Stimulated activated CD4-positive, alpha-beta T cell treated with anti-CD3 and anti-CD28 coated beads, Interleukin-15, amount 100 ng/mL, for 48 hours (primary cell): Measurements from ENCODE around the gene CDC34.

Experiments used
- DNase-seq, 2 donors: peaks; one replicate each; pipeline ENCODE4 v3.0.0-alpha.2; 2020; ENCODE audit warnings: low read depth in 2 of 2

The CDC34 gene

DNA sequence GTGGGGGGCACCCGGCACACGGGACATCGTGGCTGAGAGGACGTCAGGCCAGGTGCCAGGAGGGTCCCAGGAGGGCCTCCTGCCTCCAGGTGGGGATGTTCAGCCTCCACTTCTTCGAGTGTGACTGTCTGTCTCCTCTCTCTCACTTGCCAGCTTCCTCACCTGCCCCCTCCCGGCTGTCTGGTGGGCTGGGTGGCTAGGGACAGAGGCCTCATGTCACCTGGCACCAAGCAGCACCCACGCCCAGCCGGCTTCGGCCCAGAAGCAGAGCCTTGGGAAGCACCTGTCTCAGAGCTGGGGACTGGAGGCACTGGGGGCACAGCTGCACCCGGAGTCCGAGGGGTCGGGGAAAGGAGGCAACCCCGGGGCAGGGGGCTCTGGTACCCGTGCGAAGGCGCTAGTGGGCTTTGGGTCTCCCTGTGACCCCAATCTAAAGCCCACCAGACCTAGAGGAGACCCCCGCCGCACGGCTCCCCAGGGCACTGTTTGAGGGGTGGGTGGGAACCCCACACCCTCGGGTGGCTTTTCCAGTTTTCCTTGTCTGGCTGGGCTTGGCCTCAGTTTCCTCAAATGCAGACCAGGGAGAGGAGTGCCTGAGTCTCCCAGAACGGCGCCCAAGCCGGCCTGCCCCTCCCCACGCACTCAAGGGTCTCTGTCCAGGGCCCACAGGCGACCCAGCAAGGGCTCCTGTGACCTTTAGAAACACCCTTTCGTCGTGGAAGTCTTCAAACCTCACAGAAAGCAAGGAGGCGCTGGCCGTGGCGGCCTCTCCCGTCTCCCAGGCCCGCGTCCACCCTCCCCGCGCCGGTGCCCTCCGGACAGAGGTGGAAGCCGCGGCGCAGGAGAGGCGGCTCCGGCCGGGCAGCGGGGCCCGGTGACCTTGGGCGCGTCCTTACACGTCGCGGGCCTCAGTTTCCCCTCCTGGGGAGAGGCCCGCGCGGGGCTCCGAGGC is 57.5 kb downstream of the CDC34 start:
- no peak for DNase-seq

- DNase-seq = no peak
Observed at GRCh38 chr19:589693-590395, 58.3 kb downstream of the CDC34 start, which contains the start of gene HCN2. Gene HCN2, plus strand, starts transcription at chr19:589881. Its CDS starts 65 bp downstream, at chr19:589946.

DNA sequence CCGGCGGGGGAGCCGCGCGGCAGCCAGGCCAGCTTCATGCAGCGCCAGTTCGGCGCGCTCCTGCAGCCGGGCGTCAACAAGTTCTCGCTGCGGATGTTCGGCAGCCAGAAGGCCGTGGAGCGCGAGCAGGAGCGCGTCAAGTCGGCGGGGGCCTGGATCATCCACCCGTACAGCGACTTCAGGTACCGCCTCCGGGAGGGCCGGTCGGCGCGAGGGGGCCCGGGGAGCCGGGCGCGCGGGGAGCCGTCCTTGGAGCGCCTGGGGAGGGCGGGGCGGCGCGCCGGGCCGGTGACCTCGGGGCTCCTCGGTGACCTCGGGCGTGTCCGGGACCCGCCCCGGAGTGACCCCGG is 58.8 kb downstream of the CDC34 start:
- DNase-seq = no peak

GRCh38 chr19:590750-591098 is 59.2 kb downstream of the CDC34 start:
- DNase-seq = no peak

DNA sequence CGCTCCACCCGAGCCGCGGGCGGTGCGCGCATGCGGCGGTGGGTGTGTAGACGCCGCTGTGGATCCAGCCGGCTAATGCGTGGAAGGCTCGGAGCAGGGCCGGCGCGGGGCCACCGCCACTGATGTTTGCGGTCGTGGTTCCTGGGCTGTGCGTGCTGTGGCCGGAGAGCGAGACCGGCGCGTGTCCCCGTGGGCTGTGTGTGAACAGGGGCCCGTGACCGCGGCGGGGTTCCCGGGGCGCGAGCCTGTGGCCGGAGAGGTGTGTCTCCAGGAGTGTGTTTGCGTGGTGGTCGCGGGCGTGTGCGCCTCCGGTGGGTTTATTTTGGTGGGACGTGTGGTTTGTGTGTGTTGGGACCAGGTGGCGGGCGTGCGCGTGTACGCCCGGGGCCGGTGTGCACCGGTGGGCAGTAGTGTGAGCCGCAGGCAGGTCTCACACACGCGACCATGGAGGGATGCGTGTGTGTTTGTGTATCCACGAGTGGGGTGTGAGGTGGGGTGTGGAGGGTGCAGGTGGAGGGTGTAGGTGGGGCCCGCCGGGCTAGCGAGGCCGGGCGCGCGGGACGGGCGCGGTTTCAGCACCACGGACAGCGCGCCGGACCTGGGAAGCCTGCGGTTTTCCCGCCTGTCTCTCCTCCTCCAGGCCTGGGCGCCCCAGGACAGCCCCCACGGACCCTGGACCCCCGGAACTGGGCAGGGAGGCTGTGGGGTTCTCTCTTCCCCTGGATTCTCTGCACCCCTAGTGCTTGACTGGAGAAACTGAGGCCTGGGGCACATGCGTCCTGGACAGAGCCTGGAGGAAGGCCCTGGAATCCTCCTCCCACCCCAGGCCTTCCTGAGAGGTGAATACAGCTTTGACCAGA is 59.8 kb downstream of the CDC34 start:
- no peak for DNase-seq
